Stimulated activated CD8-positive, alpha-beta memory T cell treated with anti-CD3 and anti-CD28 coated beads, Interleukin-12 subunit alpha, Interleukin-12 subunit beta, amount 100 ng/mL, for 4 hours (primary cell): ENCODE data around the gene LCA5L.
"Not testable (repeated sequence)": the region's sequence is repeated elsewhere in the genome, so short reads cannot be mapped to it uniquely, and the experiment has no call there.

ENCODE experiments used
- DNase-seq: peaks from one replicate; pipeline ENCODE4 v3.0.0-alpha.2; 2020; ENCODE audit warnings: low read depth

LCA5L gene

GRCh38 chr21:39387461-39388037 lies 58.0 kb downstream of the LCA5L start:
- peak; percentile 81 for DNase-seq

GRCh38 chr21:39386899-39387298 lies 58.7 kb downstream of the LCA5L start:
- DNase-seq: no peak

GRCh38 chr21:39386194-39386593 lies 59.4 kb downstream of the LCA5L start:
- DNase-seq: no peak

GRCh38 chr21:39385299-39386145 lies 60.1 kb downstream of the LCA5L start:
- peak; percentile 32 for DNase-seq

GRCh38 chr21:39384674-39385298 lies 60.8 kb downstream of the LCA5L start:
- no peak for DNase-seq

GRCh38 chr21:39382096-39382495 lies 63.5 kb downstream of the LCA5L start:
- DNase-seq: not testable (repeated sequence)

- DNase-seq: no peak
Measured at GRCh38 chr21:39381009-39381408, 64.6 kb downstream of the LCA5L start.

- peak; percentile 80 for DNase-seq
Measured at GRCh38 chr21:39379986-39380891, 65.3 kb downstream of the LCA5L start.

GRCh38 chr21:39377444-39378050 lies 68.0 kb downstream of the LCA5L start:
- DNase-seq: no peak

- no peak for DNase-seq
Measured at GRCh38 chr21:39375446-39375845, 70.1 kb downstream of the LCA5L start.

GRCh38 chr21:39374046-39374445 lies 71.5 kb downstream of the LCA5L start:
- no peak for DNase-seq

GRCh38 chr21:39373634-39374033 lies 71.9 kb downstream of the LCA5L start:
- no peak for DNase-seq

- not testable (repeated sequence) for DNase-seq
Measured at GRCh38 chr21:39369896-39370288, 75.7 kb downstream of the LCA5L start.

GRCh38 chr21:39367783-39368182 lies 77.8 kb downstream of the LCA5L start:
- DNase-seq: no peak

GRCh38 chr21:39366563-39366962 lies 79.0 kb downstream of the LCA5L start:
- DNase-seq: no peak

GRCh38 chr21:39364949-39365348 lies 80.6 kb downstream of the LCA5L start:
- no peak for DNase-seq

- no peak for DNase-seq
Measured at GRCh38 chr21:39363607-39364555, 81.7 kb downstream of the LCA5L start.

- DNase-seq: no peak
Measured at GRCh38 chr21:39362733-39363132, 82.8 kb downstream of the LCA5L start.

- no peak for DNase-seq
Measured at GRCh38 chr21:39359382-39359781, 86.2 kb downstream of the LCA5L start.
